Measurements from ENCODE around the gene UPF2. TPM values are rescaled to one million over a fixed set of nuclear protein-coding genes. Genes with fewer than 3 reads are reported as not detected.

The UPF2 gene
- total and polyA plus RNA-seq, 2 of the 4 experiments (the other 2 are of a cell fraction): 9.2 to 14.3 TPM

DNA sequence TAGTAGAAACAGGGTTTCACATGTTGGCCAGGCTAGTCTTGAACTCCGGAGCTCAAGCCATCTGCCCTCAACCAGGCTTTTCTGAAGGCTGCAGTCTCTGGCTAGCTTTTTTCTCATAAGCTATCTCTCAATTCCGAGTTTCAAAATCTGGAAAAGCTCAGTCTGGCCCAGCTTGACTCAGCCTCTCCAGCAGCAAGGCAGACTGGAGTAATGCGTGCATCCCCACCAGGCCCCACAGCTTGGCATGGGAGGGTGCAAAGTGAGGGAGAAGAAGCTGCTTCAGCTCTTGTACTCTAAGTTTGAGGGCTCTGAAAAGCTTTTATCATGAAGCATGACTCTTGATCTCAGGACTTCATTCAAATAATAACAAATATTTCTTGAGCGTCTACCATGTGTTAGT lies 30.9 kb upstream of the UPF2 start:
- Histone ChIP-seq H3K36me3 (ENCODE audit: control insufficient read depth, insufficient read depth, low read length) (no peaks in the 10 kb centered on the region; the same call in 1 of the 2 replicates), H2BK15ac (ENCODE audit: low read depth, low read length) (no peak overlapping the region), H3K4ac (ENCODE audit: low read depth, low read length) (no peak overlapping the region), H4K20me1 (ENCODE audit: insufficient read depth, low read length) (no peaks in the 10 kb centered on the region), H3K27me3 (ENCODE audit: control insufficient read depth, insufficient read depth, low read length) (no peaks in the 10 kb centered on the region), H2BK20ac (ENCODE audit: low read depth, low read length) (no peak overlapping the region), H2AFZ (replicated peaks; ENCODE audit: low read length, poor library complexity) (no peak overlapping the region), H2BK5ac (ENCODE audit: low read depth, low read length, poor library complexity, severe bottlenecking) (no peak overlapping the region), H3K14ac (replicated peaks; ENCODE audit: low read depth, low read length) (no peak overlapping the region), H2AK5ac (ENCODE audit: low read depth, low read length) (no peak overlapping the region), H3K4me3 (ENCODE audit: insufficient read depth, low read depth, low read length) (no peak overlapping the region), H3K4me2 (ENCODE audit: low read depth, low read length) (no peak overlapping the region), H3K9me3 (ENCODE audit: control insufficient read depth, insufficient read depth, low read length) (no peaks in the 10 kb centered on the region), H3K27ac (ENCODE audit: insufficient read depth, low read length) (no peak overlapping the region), H4K5ac (ENCODE audit: low read depth, low read length) (no peak overlapping the region), H3K79me1 (ENCODE audit: low read depth in 1 of 2, low read length in 2 of 2) (peaks cover 19 to 49% of the 10 kb centered on the region in 2 experiments), H2BK120ac (ENCODE audit: low read depth, low read length) (no peak overlapping the region), H3K9me1 (ENCODE audit: insufficient read depth, low read length) (peaks cover 13% of the 10 kb centered on the region; the same call in 1 of the 2 replicates), H3K56ac (ENCODE audit: extremely low read depth, insufficient read depth, low read length) (no peak overlapping the region), H3K18ac (ENCODE audit: low read depth, low read length) (no peak overlapping the region), H4K91ac (ENCODE audit: insufficient read depth, low read depth, low read length) (no peak overlapping the region), H2AK9ac (replicated peaks; ENCODE audit: low read depth, low read length, poor library complexity) (no peak overlapping the region), H3K9ac (ENCODE audit: low read depth, low read length) (no peak overlapping the region), H4K8ac (ENCODE audit: low read depth in 2 of 2, low read length in 2 of 2) (no peak overlapping the region), H3K4me1 (ENCODE audit: control insufficient read depth, insufficient read depth, low read length) (peaks cover 7% of the 10 kb centered on the region), H3K23ac (ENCODE audit: low read depth, low read length) (no peak overlapping the region)
- TF ChIP-seq FOS (IDR thresholded peaks at IDR 0.05; ENCODE audit: low read depth, low read length) (no peak), MXI1 (IDR thresholded peaks at IDR 0.05; ENCODE audit: borderline replicate concordance, low read depth, low read length) (no peak), RCOR1 (IDR thresholded peaks at IDR 0.05; ENCODE audit: insufficient replicate concordance, low read length) (no peak), SMC3 (IDR thresholded peaks at IDR 0.05; ENCODE audit: low read depth, low read length) (no peak), BHLHE40 (IDR thresholded peaks at IDR 0.05; ENCODE audit: low read depth, low read length) (no peak), CEBPB (IDR thresholded peaks at IDR 0.05; ENCODE audit: low read depth, low read length) (no peak), RAD21 (IDR thresholded peaks at IDR 0.05; ENCODE audit: low read length) (no peak), MAFK (IDR thresholded peaks at IDR 0.05; ENCODE audit: low read depth, low read length) (no peak), RFX5 (IDR thresholded peaks at IDR 0.05; ENCODE audit: low read depth, low read length) (no peak), NFE2L2 (IDR thresholded peaks at IDR 0.05; ENCODE audit: low read depth, low read length) (no peak), CHD1 (IDR thresholded peaks at IDR 0.05; ENCODE audit: low read depth, low read length) (no peak), MAZ (IDR thresholded peaks at IDR 0.05; ENCODE audit: borderline replicate concordance, low read depth, low read length) (no peak), POLR2A (IDR thresholded peaks at IDR 0.05; ENCODE audit: low read depth, low read length) (no peak)
- TF ChIP-seq, protein P1, sequence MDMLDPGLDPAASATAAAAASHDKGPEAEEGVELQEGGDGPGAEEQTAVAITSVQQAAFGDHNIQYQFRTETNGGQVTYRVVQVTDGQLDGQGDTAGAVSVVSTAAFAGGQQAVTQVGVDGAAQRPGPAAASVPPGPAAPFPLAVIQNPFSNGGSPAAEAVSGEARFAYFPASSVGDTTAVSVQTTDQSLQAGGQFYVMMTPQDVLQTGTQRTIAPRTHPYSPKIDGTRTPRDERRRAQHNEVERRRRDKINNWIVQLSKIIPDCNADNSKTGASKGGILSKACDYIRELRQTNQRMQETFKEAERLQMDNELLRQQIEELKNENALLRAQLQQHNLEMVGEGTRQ (IDR thresholded peaks at IDR 0.05; ENCODE audit: low read depth, low read length): no peak
- TF ChIP-seq, protein P2, sequence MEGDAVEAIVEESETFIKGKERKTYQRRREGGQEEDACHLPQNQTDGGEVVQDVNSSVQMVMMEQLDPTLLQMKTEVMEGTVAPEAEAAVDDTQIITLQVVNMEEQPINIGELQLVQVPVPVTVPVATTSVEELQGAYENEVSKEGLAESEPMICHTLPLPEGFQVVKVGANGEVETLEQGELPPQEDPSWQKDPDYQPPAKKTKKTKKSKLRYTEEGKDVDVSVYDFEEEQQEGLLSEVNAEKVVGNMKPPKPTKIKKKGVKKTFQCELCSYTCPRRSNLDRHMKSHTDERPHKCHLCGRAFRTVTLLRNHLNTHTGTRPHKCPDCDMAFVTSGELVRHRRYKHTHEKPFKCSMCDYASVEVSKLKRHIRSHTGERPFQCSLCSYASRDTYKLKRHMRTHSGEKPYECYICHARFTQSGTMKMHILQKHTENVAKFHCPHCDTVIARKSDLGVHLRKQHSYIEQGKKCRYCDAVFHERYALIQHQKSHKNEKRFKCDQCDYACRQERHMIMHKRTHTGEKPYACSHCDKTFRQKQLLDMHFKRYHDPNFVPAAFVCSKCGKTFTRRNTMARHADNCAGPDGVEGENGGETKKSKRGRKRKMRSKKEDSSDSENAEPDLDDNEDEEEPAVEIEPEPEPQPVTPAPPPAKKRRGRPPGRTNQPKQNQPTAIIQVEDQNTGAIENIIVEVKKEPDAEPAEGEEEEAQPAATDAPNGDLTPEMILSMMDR (conservative IDR thresholded peaks at IDR 0.05; ENCODE audit: low read depth, low read length): no peak
- TF ChIP-seq, protein P3, sequence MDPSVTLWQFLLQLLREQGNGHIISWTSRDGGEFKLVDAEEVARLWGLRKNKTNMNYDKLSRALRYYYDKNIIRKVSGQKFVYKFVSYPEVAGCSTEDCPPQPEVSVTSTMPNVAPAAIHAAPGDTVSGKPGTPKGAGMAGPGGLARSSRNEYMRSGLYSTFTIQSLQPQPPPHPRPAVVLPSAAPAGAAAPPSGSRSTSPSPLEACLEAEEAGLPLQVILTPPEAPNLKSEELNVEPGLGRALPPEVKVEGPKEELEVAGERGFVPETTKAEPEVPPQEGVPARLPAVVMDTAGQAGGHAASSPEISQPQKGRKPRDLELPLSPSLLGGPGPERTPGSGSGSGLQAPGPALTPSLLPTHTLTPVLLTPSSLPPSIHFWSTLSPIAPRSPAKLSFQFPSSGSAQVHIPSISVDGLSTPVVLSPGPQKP (IDR thresholded peaks at IDR 0.05; ENCODE audit: borderline replicate concordance, low read depth, low read length): no peak
- WGBS, 2 experiments (ENCODE audit: extremely low coverage in 2 of 2, insufficient read length in 1 of 2): 100% methylated on average over 1 of the region's 4 CpGs; no CpG with 5 or more reads in 1 of the 2 experiments
- DNase-seq: no peak
- intact Hi-C loops (cut with micrococcal nuclease) (no loop called here), dilution Hi-C loops (cut with HindIII; ENCODE audit: low sequenced_read_pairs, unreplicated experiment) (no loop called here), in situ Hi-C loops (cut with MboI; ENCODE audit: low sequenced_read_pairs) (no loop called here)
- no peak for ATAC-seq (ENCODE audit: low read depth)
- BruUV-seq (replicated peaks): no TSS peak
- CTCF ChIA-PET: no interaction called here
- POLR2A ChIA-PET (ENCODE audit: unreplicated experiment): no interaction called here
